AG04449 (cell line): ENCODE data around the gene PRIM1.
"Not testable (repeated sequence)": the region's sequence is repeated elsewhere in the genome, so short reads cannot be mapped to it uniquely, and the experiment has no call there.

Experiments
- CTCF ChIA-PET: fragments of 350-600 bp; formaldehyde crosslinking; extraction: SDS; loops from one replicate; lab custom pipeline; 2021; ENCODE audit warnings: antibody characterized with exemption; lab: Yijun Ruan, JAX
- POLR2A ChIA-PET: fragments of 400-600, 350-600 bp; formaldehyde crosslinking; extraction: SDS; loops from one replicate; lab custom pipeline; 2020; ENCODE audit warnings: antibody characterized with exemption, inconsistent platforms; lab: Yijun Ruan, JAX
- DNase-seq: peaks from one replicate; pipeline ENCODE4 v3.0.0-alpha.2; 2010; ENCODE audit warnings: low read depth, low spot score
- H3K4me3 ChIP-seq: 2 replicates; pipeline ENCODE4 v1.5.1; 2011; ENCODE audit warnings: low read depth, mild to moderate bottlenecking, control low read depth, low read length
- CTCF ChIP-seq: IDR thresholded peaks from one replicate; pipeline ENCODE4 v1.5.1; 2011; ENCODE audit warnings: mild to moderate bottlenecking, moderate library complexity, low read length, control low read depth, inconsistent platforms; ENCODE audit not compliant: insufficient read depth; ENCODE audit errors: missing control alignments

PRIM1 gene

GRCh38 chr12:56761812-56762211 is 9.7 kb upstream of the PRIM1 start:
- TF ChIP-seq CTCF: no peak
- CTCF ChIA-PET: interaction anchor here (0.7 to 16.3 kb wide), 6 partner anchors 7 to 298 kb away, joined by 3 to 303 read pairs (median 16); partner anchors contain the start of gene ZBTB39
- no peak overlapping the region for H3K4me3 ChIP-seq
- POLR2A ChIA-PET: no interaction called here
- DNase-seq: no peak

- POLR2A ChIA-PET: no interaction called here
- no peak overlapping the region for H3K4me3 ChIP-seq
- no peak for TF ChIP-seq CTCF
- no peak for DNase-seq
- CTCF ChIA-PET: interaction anchor here (1.3 to 16.3 kb wide), 6 partner anchors 10 to 301 kb away, joined by 3 to 303 read pairs (median 33); partner anchors contain the start of gene ZBTB39
These were observed 8.3 kb upstream of the PRIM1 start for GRCh38 chr12:56760460-56760859.

- no peak for DNase-seq
- no peak for TF ChIP-seq CTCF
- CTCF ChIA-PET: interaction anchor here (1.0 to 16.3 kb wide), 9 partner anchors 8 to 310 kb away, joined by 3 to 303 read pairs (median 8); partner anchors contain the start of gene ZBTB39
- no peak overlapping the region for H3K4me3 ChIP-seq
- POLR2A ChIA-PET: no interaction called here
These were observed 7.3 kb upstream of the PRIM1 start for GRCh38 chr12:56759263-56759908.

GRCh38 chr12:56758728-56759262 is 6.7 kb upstream of the PRIM1 start:
- ChIA-PET CTCF (interaction anchor here (0.8 to 16.3 kb wide), 15 partner anchors 9 to 312 kb away, joined by 3 to 303 read pairs (median 8); partner anchors contain the start of gene ZBTB39), POLR2A (no interaction called here)
- TF ChIP-seq CTCF: no peak
- DNase-seq: no peak
- no peak overlapping the region for H3K4me3 ChIP-seq

GRCh38 chr12:56757971-56758370 is 5.8 kb upstream of the PRIM1 start:
- H3K4me3 ChIP-seq, DNase-seq, POLR2A ChIA-PET: not testable (repeated sequence)
- CTCF ChIA-PET: interaction anchor here (0.8 to 16.3 kb wide), 15 partner anchors 10 to 313 kb away, joined by 3 to 303 read pairs (median 5); partner anchors contain the start of gene ZBTB39

- no peak overlapping the region for H3K4me3 ChIP-seq
- CTCF ChIA-PET: interaction anchor here (1.0 to 16.3 kb wide), 9 partner anchors 10 to 316 kb away, joined by 3 to 303 read pairs (median 18); partner anchors contain the start of genes HSD17B6 and ZBTB39
- DNase-seq: no peak
- POLR2A ChIA-PET: no interaction called here
- no peak for TF ChIP-seq CTCF
These were observed 1.4 kb upstream of the PRIM1 start for GRCh38 chr12:56753566-56753965.

- DNase-seq, POLR2A ChIA-PET, H3K4me3 ChIP-seq: not testable (repeated sequence)
- CTCF ChIA-PET: interaction anchor here (1.4 to 16.3 kb wide), 2 partner anchors 114 to 253 kb away, joined by 4 to 276 read pairs; partner anchors contain the start of gene ZBTB39
These were observed 1.5 kb downstream of the PRIM1 start for GRCh38 chr12:56750596-56750995.
